Epidermal melanocyte (primary cell): ENCODE results near the gene PGAP6.
"Not testable (repeated sequence)": the region's sequence is repeated elsewhere in the genome, so short reads cannot be mapped to it uniquely, and the experiment has no call there.

Experiments used
- DNase-seq: peaks from one replicate; pipeline ENCODE4 v3.0.0; 2011; ENCODE audit warnings: low spot score; ENCODE audit not compliant: insufficient read length

Gene PGAP6

DNA sequence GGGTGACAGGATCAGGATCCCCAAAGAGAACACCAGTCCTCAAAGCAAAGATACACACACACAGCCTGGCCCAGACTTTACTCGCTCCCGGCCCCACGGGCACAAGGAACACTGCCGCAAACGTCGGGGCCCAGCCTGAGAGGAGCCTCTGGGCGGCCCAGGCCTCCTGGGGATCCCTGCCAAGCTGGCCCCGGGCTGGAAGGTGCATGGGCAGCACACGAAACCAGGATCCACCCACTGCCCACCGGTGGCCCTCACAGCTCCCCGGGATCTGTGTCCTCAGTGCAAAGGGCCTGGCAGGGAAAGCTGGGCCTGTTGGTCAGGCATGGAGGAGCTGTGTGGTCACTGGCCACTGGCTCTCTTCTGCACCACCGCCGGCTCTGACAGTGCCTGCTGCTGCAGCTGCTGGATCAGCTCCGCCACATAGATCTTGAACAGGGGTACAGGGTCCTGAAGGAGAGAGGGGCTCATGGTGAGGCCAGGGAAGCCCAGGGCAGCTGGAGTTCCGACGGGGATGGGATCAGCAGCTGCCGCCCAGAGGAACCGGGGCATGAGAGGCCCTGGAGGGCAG, 14.4 kb downstream of the PGAP6 start:
- DNase-seq: peak; percentile 13

DNA sequence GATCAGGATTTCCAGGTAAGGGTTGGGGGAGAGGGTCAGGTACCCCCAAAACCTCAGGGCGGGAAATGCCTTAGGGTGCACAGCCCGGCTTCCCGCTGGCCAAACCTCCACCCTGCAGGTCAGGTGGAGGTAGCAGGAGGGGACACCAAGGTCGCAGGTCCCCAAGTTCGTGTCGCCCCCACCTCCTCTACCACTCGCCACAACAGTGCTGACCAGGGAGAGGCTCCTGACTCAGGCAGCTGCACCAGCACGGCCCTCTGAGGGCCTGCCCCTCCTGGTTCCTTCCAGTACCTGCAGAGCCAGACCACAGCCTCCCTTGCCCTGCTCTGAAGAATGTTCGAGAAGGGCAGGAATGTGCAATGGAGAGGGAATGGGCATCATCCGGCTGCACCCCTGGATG, 15.3 kb downstream of the PGAP6 start:
- DNase-seq: no peak

DNA sequence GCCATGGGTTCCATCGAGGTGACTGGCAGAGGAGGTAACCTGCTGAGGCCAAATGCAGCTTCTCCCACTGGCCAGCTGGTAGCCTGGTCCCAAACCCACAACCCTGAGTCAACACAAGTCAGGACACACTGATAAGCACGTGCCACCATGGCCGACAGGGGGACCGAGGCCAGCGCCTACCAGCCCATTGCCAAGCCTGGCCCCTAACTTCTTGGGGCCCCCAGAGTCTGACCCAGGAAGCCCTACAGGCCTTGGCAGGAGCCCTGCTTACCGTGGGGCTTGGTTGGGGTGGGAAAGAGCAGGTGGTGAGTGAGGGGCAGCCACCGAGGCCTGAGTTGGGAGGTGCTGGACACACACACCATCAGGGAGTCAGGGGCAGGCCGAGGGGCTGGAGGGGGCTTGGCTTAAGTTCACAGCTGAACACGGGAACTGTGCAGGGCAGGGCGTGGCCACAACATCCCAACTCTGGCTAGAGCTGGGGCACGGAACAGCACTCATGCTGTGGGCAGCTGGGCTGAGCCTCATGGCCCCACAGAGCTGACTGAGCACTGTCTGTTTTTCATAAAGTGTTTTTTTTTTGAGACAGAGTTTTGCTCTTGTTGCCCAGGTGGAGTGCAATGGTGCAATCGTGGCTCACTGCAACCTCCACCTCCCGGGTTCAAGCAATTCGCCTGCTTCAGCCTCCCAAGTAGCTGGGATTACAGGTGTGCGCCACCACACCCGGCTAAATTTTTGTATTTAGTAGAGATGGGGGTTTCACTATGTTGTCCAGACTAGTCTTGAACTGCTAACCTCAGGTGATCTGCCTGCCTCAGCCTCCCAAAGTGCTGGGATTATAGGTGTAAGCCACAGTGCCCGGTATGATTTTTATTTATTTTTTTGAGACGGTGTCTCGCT, 16.9 kb downstream of the PGAP6 start:
- no peak for DNase-seq

DNA sequence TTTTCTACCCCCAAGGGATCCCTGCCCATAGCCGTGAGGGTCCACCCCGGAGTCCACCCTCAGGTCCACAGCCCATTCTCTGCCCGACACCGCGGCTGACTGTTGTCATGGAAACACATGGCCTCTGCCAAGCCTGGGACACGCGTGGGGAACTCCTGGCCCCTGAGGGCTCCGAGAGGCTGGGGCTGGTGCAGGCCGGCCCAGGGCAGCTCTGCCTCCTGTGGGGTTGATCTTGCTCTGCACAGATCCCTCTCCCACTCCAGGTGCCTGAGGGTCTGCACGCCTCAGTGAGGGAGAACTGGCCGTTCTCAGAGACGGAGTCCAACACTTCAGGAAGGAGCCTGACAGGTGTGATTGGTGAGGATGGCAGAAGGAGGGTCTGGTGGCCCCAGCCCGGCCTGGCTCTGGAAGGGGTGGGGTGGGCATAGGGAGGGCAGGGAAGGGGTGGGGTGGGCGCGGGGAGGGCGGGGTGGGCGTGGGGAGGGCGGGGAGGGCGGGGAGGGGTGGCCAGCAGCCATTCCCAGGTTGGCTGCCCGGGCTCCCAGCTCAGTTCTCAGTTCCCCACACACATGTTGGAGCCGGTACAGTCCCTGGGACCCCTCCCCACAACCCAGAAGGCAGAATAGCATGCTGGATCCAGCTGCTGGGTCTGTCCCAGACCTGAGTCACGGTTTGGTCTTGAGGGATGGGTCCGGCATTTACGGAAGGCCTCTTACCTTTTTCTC, 17.9 kb downstream of the PGAP6 start:
- no peak for DNase-seq

DNA sequence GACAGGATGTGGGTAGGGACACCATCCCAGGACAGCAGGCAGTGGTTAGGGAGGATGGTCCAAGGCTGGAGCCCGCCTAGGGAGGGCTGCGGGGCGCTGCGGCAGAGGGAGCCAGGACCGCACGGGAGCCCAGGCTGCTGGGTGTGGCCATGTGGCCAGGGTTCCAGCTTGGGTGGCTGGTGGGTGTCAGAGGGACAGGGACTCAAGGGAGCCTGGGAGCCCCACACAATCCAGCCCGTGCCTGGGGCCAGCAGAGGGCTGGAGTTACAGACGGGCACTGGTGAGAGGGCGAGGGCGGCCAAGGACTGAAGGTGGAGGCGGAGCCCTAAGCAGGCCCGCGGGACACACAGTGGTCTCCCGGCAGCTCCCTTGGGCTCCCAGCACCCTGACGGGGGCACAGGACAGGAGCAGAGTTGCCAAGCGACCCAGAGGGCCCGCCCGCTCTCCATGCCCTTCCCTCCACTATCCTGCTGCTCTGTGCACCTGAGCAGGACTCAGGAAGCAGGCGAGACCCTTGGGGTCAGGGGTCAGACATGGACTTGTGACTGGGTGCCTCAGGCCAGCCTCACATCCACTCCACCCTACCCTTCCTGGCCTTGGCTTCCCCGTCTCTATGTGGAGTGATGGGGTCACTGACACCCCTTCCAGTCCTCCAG, 18.5 kb downstream of the PGAP6 start:
- no peak for DNase-seq

DNA sequence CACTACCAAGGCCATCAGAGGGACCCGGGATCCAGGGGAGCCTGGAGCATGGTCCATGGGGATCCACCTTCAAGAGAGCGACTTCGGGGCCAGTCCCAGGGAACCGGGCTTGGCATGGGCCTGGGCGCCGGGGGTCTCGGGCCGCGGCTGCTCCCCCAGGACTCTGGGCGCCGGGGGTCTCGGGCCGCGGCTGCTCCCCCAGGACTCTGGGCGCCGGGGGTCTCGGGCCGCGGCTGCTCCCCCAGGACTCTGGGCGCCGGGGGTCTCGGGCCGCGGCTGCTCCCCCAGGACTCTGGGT, 19.1 kb downstream of the PGAP6 start:
- DNase-seq: not testable (repeated sequence)

DNA sequence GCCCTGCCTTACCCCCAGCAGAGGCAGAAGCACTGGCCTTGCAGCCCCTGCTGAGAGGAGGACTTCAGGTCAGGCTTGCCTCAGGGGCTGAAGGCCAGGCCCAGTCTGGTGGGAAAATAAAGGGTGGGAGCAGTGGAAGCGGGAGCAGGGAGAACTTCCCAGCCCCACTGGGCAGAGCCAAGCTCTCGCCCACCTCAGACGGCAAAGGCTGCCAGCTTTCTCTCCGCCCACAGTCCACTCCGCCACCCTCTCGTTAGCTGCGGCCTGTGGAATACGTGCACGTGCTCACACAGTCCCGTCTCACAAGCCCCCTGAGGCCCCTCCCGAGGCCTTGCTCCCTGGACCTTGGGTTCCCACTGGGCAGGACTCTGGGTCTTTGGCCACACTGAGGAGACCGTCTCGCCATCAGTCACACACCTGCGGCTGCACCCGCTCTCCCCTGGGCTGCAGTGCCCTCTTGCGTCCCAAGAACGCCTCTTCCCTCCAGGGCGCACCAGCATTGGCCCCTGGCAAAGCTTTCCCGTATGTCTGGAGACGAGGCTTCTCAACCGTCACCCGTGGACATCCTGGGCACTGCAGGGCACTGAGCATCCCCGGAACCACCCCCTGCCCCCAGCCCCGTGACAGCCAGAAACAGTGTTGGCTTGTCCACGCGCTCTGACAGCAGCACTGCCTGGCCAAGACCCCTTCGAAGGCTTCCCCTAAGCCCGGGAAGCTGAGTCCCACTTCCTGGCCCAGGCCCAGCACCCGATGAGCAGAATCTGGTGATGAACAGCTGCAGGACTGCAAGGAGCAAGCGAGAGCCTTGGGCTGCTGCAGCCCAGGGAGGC, 19.7 kb downstream of the PGAP6 start:
- peak; percentile 81 for DNase-seq

DNA sequence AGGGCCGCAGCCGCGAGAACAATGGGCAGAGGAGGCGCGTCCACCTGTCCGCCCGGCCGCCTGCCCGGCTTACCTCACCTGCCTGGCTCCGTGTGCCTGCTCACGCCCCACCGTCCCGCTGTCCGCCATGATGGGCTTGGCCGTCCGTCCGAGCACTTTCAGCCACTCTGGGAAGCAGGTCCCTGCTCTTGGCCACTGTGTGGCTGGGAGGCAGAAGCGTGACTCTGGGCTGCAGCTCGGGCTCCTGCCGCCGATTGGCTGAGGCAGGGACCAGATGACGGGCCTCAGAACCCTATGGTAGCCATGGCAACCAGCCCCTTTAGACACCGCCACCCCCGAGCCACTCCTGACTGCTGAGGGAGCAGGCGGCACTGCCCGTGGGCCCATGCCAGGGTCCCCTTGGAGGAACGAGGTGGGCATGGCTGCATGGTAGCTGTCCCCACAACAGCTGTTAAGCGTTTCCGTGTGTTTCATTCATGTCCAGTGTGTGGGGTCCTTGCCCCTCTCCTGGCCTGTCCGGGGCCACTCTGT, 20.4 kb downstream of the PGAP6 start:
- DNase-seq: no peak

DNA sequence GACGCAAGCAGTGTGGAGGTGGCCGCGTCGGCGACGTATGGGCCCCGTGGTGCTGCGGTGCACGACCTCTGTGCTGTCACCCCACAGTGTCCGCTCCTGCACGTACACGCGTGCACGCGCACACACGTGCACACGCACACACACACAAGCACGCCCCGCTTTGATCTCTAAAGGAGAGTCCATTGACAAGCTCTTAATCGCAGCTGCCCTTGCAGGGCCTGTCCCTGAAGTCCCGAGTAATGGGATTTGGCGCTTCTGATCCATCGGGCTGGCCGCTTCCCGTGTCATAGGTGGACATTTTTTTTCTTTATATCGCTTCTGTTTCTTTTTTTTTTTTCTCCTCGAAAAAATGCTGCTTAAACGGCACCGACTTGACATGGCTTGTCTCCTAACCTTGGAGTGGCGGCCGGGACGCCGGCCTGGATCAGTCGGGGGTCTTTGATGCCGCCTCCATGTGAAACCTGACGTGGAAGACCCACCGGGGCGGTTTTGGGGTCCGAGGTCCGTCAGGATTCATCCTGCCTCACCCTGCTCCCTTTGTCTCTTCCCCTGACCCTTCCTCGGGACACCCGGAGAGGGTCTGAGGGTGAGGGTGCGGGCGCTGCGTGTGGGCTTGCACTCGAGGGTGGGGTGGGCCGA, 21.0 kb downstream of the PGAP6 start:
- no peak for DNase-seq

DNA sequence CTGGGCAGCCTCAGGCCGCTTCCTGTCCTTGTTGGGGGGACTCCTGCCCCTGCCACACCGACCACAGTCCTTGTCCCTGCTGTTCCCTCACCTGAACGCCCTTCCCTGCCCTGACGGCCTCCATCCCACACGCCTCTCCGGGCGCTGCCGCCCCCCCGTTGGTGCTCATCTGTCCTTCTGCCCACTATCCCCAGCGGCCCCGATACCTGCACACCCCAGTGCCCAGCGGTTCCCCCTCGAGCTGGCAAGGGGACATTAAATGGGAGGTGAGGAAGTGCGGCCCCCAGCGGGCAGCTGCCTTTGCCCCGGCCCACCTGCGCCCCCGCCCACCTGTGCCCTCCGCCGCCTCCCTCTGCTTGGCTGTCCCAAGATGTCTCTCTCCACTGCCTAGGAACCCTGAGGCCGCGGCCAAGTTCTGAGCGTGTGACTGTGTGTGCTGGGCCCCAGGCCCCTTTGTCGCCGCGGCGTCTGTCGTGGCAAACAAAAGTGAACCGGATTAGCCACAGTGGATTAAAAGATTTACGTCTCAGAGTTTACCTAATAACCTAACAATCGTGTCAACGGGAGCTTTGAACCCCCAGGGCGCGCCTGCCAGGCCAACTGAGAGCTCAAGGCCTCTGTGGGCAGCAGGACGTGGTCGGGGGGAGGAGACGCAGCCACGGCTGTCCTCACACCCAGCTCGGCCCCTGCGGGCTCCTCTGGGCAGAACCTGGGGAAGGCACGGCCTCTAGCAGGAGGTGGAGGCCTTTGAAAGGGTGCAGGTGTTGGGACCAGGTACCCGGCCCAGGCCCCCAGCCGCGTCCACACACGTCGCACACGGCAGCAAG, 21.7 kb downstream of the PGAP6 start:
- no peak for DNase-seq

DNA sequence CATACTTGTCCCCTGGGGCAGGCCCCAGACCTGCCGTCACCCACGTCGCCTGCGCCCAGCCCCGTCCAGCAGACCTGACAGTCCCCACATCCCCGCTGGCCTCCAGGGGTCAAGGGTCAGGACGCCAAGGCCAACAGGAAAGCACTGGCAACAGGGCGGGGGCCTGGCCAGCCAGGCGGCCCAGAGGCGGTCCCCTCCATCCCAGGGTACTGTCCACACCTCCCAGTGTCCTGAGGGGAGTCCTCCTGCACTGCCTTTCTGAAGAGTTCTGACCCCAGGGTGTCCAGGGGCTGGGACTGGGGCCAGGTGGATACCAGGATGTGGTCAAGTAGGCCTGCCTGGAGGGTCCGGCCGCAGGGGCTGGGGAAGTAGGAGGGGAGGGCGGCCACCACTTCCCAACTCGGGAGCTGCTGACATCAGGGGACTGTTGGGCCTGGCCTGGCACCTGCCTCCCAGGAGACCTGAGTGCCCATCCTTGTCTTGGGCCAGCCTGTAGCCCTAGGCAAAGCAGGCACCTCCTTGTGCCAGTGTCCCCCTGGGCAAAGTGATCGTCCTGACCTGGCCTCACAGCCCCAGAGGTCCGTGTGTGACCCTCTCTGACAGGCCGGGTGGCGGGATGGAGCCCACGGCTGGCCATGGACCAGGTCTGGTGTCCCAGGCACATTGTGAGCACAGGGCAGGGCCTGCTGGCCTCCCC, 22.6 kb downstream of the PGAP6 start:
- DNase-seq: no peak

DNA sequence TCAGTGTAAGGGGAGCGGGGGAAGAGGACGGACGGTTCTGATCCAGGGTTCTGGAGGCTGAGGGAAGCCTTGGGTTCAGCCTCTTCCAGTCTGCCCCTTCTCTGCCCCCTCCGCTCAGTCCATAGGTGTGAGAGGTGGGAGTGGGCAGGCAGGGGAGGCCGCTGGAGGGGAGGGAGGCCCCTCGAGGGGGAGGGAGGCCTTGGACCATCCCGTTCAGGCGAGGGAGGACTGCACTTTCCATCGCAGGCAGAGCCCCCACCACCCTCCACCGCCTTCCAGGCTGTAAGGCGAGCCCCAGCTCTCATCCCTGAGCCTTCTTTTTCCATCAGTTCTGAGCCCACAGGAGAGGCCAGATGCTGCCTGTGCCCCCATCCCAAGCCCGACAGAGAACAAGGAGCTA, 25.0 kb downstream of the PGAP6 start:
- DNase-seq: no peak

DNA sequence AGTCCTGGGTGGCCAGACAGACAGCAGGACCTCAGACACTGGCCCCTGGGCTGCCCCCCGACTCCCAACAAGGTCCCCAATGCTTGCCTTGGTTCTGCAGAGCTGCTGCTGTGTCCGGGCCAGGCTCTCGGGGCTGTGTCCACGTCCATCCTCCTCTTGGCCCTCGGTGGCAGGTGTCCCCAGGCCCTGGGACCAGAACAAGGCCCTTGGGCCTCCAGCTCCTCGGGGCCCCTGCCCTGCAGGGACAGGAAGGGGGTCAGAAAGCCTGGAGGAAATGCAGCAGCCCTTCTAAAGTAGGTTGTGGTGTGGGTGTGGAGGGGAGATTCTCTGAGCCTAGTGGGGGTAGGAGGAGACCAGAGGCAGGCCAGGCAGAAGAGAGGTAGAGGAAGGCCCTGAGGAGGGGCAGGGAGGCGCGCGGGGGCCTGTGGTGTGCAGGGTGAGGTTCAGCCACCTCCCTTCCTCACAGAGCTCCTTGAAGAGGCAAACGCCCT, 26.8 kb downstream of the PGAP6 start:
- DNase-seq: no peak

DNA sequence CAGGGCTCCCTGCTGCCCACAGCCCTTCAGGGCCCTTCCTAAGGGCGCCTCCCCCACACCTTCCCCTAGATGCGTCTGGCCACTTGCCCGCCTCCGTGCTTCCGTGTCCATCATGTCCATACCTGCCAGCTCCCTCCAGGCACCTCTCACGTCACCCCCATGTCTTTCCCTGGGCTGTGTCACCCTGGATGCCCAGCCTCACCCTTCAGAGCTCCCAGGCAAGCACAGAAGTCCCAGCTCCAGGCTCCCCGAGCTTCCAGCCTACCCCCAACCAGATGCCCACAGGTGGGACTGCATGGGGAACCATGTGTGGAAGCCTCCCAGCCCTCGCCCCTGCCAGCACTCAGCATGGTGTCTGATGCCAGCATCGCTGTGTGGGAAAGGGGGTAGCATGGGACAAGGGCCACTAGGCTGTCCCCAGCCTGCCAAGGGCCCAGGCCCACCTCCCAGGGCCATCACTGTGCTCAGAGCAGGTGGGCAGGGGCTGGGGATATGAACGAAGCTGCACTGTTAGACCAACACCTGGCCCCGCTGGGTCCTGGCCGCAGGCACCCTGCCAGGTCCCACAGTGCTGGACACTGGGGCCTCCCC, 27.4 kb downstream of the PGAP6 start:
- DNase-seq: no peak

DNA sequence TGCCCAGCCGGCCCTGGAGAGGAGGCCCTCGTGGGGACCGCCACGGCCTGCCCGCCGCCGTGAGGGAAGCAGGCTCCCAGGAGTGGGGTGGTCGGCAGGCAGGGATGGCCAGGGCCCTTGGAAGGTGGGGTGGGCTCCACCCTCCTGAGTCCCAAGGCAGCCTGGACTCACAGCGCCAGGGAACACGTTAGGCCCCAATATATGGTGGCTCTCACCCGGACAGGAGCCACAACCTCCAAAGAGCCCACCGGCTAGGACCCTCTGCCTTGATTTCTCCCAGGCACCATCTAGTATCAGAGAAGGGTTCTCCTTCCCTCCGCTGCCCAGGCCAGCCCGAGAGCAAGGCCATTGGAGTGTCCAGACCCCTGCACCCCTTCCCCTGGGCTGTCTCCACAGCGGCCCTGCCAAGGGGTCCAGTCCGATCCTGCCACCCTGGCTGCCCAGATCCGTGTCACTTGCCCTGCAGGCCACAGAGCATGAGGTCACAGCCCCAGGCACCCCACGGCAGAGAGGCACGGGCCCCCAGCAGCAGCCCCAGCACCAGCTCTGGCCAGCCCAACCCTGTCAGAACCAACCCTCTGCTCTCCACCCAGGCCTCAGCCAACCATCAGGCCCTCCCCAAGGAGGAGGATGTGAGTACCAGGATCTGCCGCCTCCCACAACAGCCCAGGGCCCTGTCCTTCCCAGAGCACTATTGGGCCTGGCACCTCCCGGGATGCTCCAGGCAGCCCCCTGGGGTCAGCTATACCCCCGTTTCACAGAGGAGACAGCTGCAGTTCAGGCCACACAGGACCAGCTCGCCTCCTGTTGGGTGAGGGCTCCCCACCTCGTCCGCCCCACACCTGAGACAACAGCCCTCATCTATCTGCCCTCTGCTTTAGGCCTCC, 28.1 kb downstream of the PGAP6 start:
- DNase-seq: no peak

DNA sequence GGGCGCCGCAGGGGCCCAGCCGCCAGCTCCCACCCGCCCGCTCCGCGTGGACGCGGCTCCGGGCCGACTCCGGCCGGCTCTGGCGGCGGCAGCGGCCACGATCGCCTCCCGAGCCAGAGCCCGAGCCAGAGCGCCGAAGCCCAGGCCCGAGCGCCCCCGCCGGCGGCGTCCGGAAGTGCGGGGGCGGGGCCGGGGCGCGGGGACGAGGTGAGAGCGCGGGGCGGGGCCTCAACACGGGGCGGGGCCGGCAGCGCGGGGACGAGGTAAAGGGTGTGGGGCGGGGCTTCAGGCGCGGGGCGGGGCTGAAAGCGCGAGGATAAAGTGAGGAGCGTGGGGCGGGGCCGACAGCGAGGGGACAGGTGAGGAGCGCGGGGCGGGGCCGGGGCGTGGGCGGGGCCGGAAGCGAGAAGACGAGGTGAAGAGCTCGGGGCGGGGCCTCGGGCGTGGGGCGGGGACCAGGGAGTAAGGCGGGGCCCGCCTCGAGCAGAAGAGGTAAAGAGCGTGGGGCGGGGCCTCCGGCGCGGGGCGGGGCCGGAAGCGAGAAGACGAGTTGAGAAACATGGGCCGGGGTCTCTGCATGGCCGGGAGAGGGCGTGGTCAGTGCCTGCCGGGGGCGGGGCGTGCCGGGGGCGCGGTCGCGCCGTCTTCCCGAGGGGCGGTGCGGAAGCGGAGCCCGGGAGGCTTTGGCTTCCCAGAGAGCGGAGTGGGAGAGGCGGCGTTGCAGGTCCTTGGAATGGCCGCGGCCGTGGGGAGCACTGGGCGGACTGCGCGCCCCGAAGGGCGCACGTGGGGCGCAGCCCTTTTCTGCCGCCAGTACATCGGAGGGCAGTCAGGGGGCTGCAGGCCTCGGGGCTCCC, 29.0 kb downstream of the PGAP6 start, which contains the start of gene AXIN1:
Gene AXIN1, minus strand, starts transcription at position 177 of the 857 bp plus-strand sequence. CDS start 5,698 bp downstream, outside the sequence.
- DNase-seq: peak; percentile 89
